HG03520 (cell line): ENCODE results near the gene DIAPH2.

Source experiments
- ATAC-seq: cut with Tn5 transposase; IDR thresholded peaks from one replicate; pipeline ENCODE4 v1.9.1; 2021; ENCODE audit warnings: mild to moderate bottlenecking, moderate library complexity; ENCODE audit not compliant: unreplicated experiment

DIAPH2 gene

GRCh38 chrX:96919672-96920071 is 235.0 kb downstream of the DIAPH2 start:
- no peak for ATAC-seq

GRCh38 chrX:96924581-96924980 is 239.9 kb downstream of the DIAPH2 start:
- ATAC-seq: no peak

- ATAC-seq: no peak
Measured at GRCh38 chrX:96929036-96929435, 244.4 kb downstream of the DIAPH2 start.

GRCh38 chrX:96957718-96958117 is 273.1 kb downstream of the DIAPH2 start:
- no peak for ATAC-seq

- ATAC-seq: no peak
Measured at GRCh38 chrX:96971812-96972211, 287.2 kb downstream of the DIAPH2 start.

GRCh38 chrX:96978906-96979305 is 294.3 kb downstream of the DIAPH2 start:
- ATAC-seq: no peak

GRCh38 chrX:96979766-96980165 is 295.1 kb downstream of the DIAPH2 start:
- no peak for ATAC-seq

GRCh38 chrX:96982161-96982560 is 297.5 kb downstream of the DIAPH2 start:
- no peak for ATAC-seq

- ATAC-seq: no peak
Measured at GRCh38 chrX:96984538-96984937, 299.9 kb downstream of the DIAPH2 start.

GRCh38 chrX:96985046-96985445 is 300.4 kb downstream of the DIAPH2 start:
- no peak for ATAC-seq

- ATAC-seq: no peak
Measured at GRCh38 chrX:96987228-96987627, 302.6 kb downstream of the DIAPH2 start.

- ATAC-seq: no peak
Measured at GRCh38 chrX:96989830-96990571, 305.4 kb downstream of the DIAPH2 start.

GRCh38 chrX:96994093-96994492 is 309.5 kb downstream of the DIAPH2 start:
- no peak for ATAC-seq

- ATAC-seq: no peak
Measured at GRCh38 chrX:96997196-96997595, 312.6 kb downstream of the DIAPH2 start.

GRCh38 chrX:97000682-97001368 is 316.2 kb downstream of the DIAPH2 start:
- ATAC-seq: no peak

GRCh38 chrX:97006167-97006566 is 321.5 kb downstream of the DIAPH2 start:
- no peak for ATAC-seq

GRCh38 chrX:97009391-97009790 is 324.7 kb downstream of the DIAPH2 start:
- no peak for ATAC-seq

GRCh38 chrX:97011540-97011939 is 326.9 kb downstream of the DIAPH2 start:
- ATAC-seq: no peak

GRCh38 chrX:97016106-97016505 is 331.5 kb downstream of the DIAPH2 start:
- ATAC-seq: no peak

- ATAC-seq: no peak
Measured at GRCh38 chrX:97021680-97022079, 337.0 kb downstream of the DIAPH2 start.

- no peak for ATAC-seq
Measured at GRCh38 chrX:97026406-97026805, 341.8 kb downstream of the DIAPH2 start.

- ATAC-seq: no peak
Measured at GRCh38 chrX:97027384-97027922, 342.8 kb downstream of the DIAPH2 start.
